Amniotic stem cell (primary cell): Measurements from ENCODE around the gene BUD13.

Source experiments
- DNase-seq: peaks from one replicate; lab custom pipeline; 2025; lab: John Stamatoyannopoulos, UW

The BUD13 gene

DNA sequence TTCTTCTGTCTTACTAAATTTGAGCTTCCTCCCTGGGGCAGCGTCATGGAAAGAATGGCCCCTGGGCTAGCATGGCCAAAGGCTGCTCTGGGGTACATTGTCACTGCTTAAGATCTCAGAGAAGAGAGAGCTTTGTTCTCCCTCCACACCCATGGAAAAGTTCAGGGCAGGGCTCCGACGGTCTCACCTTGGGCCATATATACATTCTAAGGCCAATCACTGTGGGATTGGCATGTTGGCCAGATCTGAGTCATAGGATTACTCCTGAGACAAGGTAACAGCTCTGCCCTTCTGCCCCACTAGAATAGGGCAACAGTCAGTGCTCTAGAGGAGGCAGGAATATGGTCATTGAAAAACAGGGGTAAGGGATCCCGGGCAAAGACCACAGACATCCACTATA, 56.2 kb downstream of the BUD13 start:
- no peak for DNase-seq

DNA sequence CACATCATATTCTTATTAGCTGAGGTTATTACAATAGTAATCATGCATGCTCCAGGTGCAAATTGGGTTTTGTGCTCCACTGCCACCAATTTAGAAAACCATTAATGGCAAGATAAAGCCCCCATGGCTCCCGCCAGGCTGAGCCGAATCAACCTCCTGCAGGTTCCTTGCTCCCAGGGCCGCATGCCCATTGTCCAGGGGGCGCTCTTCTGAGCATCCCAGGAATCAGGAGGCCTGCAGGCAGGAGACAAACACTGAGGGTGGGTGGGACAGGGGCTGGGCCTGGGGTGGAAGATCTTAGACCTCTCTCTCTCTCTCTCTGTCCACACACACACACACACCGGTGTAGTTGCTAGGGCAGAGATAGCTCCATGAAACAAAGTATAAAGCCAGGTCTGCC, 57.4 kb downstream of the BUD13 start:
- DNase-seq, result no peak

DNA sequence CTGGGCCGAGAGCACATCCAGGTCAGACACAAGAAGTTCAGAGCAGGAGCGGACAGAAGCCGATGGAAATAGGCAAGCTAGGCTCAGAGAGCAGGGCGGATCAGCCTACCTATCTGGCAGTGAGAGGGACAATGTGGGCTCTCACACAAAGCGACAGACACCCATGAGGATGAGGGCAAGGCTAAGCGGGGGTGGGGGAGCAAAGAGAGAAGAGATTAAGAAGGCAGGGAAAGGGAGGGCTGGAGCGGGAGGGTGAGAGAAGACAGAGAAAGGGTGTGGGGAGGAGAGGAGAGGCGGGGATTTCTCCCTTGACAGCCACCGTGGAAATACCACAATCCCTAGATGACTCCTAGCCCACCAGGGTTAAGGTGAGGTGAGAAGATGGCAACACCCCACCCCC, 57.9 kb downstream of the BUD13 start:
- DNase-seq, result no peak

DNA sequence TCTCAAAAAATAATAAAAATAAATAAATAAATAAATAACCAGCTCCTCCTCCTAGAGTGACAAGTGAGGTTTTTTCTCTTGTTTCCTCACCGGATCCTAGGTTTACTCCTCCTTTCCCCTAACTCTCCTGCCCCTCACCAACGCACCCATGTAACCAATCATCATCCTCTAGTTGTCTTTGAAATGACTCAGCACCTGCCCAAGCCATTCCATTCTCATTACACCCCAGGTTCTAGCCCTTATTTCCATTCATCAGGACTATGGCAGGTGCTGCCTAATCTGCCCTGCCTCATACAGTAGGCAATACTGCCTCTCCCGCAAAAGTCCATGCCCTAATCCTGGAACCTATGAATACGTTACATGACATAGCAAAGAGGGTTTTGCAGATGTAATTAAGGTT, 60.4 kb downstream of the BUD13 start:
- no peak for DNase-seq

DNA sequence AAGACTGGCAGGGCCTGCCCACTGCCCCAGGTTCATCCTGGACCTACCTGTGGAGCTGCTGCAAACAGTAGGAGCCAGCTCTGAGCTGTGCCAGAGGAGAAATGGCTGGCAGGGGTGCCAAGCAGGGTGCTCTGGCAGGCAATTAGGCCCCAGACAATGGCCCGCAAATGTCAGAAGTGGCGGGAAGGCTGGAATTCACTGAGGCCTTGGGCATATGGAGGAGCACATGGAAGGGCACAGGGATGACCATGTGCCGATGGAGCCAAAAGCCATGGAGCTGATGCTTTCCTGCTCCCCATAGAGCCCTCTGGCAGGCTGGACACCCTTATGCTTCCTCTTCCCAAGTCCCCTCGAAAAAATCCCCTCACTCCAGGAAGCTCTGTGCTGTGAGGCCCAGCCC, 62.0 kb downstream of the BUD13 start:
- no peak for DNase-seq

DNA sequence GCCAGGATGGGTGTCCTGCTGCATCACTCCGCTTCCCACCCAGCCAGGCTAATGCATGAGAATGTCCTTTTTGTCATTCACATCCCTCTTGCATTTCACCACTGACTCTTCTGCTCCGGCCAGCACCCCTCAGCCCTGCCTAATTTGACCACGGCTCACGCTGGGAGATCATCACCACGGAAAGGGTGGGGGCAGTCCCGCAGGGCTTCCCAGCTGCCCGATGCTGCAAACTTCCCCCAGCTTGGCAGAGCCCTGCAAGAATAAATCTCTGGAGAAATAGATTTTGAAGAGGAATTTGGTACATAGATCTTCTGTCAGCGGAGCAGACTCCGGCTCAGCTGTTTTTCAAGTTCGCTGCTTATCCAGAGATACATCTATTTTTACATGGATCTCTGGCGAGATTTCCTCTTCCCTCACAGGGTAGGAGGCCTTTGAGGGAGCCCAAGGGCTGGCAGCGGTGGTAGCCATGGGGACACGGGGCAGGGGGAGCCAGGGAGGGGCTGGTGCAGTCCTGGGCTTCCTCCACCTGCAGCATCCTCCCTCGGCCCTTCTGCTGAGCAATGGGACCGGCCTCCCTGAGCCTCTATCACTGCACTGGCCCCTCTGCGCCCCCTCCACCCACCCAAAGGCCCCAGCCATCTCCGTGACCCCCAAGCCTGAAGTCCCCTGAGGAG, 62.6 kb downstream of the BUD13 start:
- DNase-seq, result no peak

DNA sequence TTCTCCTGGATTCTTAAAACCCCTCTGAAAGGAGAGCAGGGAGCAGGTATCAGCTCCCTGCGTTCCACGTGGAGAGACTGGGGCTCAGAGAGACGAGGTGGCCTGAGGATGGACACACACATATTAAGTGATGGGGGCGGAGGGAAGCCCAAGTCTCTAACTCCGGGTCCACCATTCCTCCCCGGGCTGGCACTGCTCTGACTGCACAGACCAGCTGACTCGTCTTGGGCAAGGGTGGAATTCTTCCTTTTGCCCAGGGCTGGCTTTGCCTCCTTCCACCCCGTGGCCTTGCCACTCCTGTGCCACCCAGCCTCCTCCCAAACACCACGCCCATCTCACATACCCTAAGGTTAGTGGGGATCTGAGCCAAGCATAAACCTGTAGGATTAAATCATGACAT, 65.0 kb downstream of the BUD13 start:
- no peak for DNase-seq

DNA sequence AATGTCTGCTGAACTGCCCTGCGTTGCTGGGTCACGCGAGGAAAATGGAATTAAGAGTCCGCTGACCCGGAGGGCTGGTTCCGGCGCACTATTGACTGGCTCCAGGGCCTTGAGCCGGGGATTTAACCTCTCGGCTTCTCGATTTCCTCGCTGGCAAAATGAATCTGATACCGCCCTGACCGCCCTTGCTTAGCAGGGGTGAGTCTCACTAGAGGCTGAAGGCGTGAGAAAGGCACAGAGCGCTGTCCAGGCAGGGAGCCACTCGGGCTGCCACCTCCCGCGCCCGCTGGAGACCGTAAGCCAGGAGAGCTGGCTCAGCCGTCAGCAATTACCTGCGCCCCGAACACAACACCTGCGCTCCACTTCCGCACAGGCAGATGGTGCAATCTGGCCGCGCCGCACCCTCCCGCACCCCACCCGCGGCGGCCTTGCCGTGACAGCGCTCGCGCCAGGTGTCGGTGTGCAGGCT, 65.6 kb downstream of the BUD13 start:
- DNase-seq, result no peak

DNA sequence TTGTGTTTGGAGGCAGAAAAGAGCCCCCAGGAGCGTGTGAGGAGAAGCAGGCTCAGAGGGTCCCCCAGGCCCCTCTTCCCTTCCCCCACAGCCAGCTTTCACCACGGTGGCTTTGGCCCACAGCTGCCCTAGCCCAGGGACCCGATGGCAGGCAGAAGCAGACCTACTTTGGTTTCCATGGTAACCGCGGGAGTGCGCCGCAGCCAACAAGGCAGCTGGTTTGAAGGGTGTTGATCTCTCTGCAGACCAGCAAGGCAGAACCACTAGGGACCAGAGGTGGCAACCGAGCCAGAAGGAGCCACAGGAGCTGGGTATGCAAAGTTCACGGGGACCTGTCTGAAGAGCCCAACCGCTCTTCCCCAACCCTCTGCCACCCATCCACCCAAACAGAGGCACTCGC, 69.4 kb downstream of the BUD13 start:
- DNase-seq, result no peak

DNA sequence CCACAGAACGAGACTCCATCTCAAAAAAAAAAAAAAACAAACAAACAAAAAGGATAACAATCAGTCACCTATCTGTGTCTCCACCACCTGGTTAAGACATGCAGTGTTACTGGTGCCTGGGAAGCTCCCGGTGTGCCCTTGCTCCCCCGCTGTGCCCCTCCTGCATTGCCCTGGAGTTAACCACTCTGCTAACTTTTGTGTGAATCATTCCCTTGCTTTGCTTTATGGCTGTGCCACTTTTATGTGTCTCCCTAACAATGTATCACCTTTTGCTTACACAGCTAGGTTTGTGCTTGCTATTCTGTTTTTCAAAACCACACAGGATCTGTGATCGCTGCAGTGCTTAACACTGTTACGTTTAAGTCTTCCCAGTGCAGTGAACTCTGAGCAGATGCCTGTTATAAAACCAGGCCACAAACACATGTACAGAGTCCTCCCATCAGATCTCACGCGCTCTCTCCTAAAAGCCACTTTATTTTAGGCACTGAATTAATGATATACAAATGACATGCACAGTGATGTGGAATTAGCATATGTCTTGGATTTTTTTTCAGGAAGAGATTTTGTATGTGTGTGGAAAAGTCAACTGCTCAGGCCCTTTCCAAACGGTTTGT, 69.9 kb downstream of the BUD13 start:
- no peak for DNase-seq

DNA sequence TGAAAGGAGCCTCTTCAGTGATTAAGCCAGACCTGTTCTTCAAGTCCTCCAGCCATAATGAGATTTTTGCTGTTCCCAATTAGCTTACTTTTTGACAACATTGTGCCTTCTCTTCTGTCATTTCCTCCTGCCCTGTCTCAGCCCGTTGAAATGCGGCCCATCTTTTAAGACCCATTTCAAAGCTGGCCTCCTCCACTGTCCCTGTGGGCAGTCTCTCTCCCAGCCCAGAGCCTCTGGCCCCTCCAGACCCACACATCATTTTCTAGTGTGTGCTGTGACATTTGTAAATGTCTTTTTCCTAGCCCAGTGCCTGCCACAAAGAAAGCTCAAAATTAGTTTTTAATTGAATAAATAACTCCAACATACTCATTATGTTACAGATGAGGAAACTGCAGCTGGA, 70.9 kb downstream of the BUD13 start:
- DNase-seq, result no peak

DNA sequence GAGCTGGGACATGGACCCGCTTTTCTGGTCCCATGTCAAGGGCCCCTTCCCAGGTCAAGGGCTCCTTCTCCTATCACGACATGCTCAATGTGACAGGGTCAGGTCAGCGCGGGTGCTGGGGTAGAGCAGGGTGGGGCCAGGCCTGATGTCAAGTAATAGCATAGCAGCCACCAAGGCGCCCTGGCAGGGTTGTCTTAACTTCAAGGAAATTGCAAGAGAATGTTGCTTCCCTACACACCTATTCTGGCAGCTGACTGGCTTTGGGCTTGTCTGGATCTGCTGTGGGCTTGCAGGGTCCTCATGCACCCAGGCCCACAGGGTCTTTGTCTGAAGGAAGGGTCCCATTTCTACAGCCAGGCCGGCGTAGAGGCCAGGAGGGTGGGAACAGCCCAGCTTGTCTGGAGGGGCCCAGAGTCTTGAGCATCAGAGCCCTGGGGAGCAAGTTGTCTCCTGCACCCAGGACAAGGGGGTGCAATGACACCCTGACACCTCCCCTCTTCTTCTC, 71.4 kb downstream of the BUD13 start:
- no peak for DNase-seq

DNA sequence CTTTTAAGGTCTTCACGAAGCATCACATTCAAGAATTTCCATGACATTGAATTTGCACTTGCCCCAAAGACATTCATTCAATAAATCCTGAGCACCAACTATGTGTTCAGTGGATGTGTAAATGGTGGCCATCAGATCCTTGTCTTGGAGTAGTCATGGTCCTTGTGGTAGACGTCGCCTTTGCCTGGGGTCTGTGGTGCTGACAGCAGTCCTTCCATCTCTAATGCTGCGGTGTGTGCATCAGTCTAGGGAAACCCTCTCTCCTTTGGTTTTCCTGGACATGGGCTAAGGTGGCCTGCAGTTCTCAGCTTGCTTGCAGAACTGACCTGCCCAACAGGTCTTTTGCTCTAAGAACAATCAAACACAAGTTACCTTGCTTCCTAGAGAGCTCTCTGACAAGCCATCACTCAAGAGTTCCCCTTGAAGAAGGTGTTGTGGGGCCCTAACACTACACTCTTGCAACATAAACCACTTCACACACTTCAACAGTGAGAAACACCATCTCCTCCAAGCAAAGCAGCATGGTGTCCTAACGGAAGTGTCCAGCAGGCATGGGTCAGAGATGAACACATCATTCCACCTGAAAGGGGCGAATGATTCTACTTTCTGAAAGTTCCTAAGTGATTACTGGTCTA, 72.1 kb downstream of the BUD13 start:
- no peak for DNase-seq
